ENCODE results near the gene MICALL1. TPM values are rescaled to one million over a fixed set of nuclear protein-coding genes. Genes with fewer than 3 reads are reported as not detected.
"Not testable (repeated sequence)": the region's sequence is repeated elsewhere in the genome, so short reads cannot be mapped to it uniquely, and the experiment has no call there.

Gene MICALL1
- polyA plus RNA-seq, 4 donors, result 27.4 to 29.8 (median 28.1) TPM

- no peak for DNase-seq (ENCODE audit: low read depth in 4 of 4, low spot score in 3 of 4)
Measured at GRCh38 chr22:37926771-37927636, 20.9 kb downstream of the MICALL1 start.

- DNase-seq (ENCODE audit: low read depth in 4 of 4, low spot score in 3 of 4), result no peak
Measured at GRCh38 chr22:37927637-37927936, 21.5 kb downstream of the MICALL1 start.

- DNase-seq (ENCODE audit: low read depth in 4 of 4, low spot score in 3 of 4), result no peak
Measured at GRCh38 chr22:37929390-37929789, 23.3 kb downstream of the MICALL1 start.

- no peak for DNase-seq (ENCODE audit: low read depth in 4 of 4, low spot score in 3 of 4)
Measured at GRCh38 chr22:37930270-37930951, 24.3 kb downstream of the MICALL1 start.

GRCh38 chr22:37930952-37931440 is 24.9 kb downstream of the MICALL1 start:
- DNase-seq (ENCODE audit: low read depth in 4 of 4, low spot score in 3 of 4), result no peak

- no peak for DNase-seq (ENCODE audit: low read depth in 4 of 4, low spot score in 3 of 4)
Measured at GRCh38 chr22:37931893-37932389, 25.8 kb downstream of the MICALL1 start.

GRCh38 chr22:37932401-37932800 is 26.3 kb downstream of the MICALL1 start:
- no peak for DNase-seq (ENCODE audit: low read depth in 4 of 4, low spot score in 3 of 4)

GRCh38 chr22:37932821-37933578 is 26.9 kb downstream of the MICALL1 start:
- no peak for DNase-seq (ENCODE audit: low read depth in 4 of 4, low spot score in 3 of 4)

- DNase-seq (ENCODE audit: low read depth in 4 of 4, low spot score in 3 of 4), result peak; percentile 64 to 78 (median 67)
Measured at GRCh38 chr22:37933711-37934376, 27.7 kb downstream of the MICALL1 start.

- no peak for DNase-seq (ENCODE audit: low read depth in 4 of 4, low spot score in 3 of 4)
Measured at GRCh38 chr22:37940698-37941376, 34.7 kb downstream of the MICALL1 start.

GRCh38 chr22:37942133-37942532 is 36.0 kb downstream of the MICALL1 start:
- no peak for DNase-seq (ENCODE audit: low read depth in 4 of 4, low spot score in 3 of 4)

GRCh38 chr22:37943136-37943824 is 37.2 kb downstream of the MICALL1 start:
- DNase-seq (ENCODE audit: low read depth in 4 of 4, low spot score in 3 of 4), result no peak

- DNase-seq (ENCODE audit: low read depth in 4 of 4, low spot score in 3 of 4), result no peak
Measured at GRCh38 chr22:37943825-37944198, 37.7 kb downstream of the MICALL1 start.

GRCh38 chr22:37944423-37944822 is 38.3 kb downstream of the MICALL1 start:
- not testable (repeated sequence) for DNase-seq (ENCODE audit: low read depth in 4 of 4, low spot score in 3 of 4)

- not testable (repeated sequence) for DNase-seq (ENCODE audit: low read depth in 4 of 4, low spot score in 3 of 4)
Measured at GRCh38 chr22:37947142-37947795, 41.2 kb downstream of the MICALL1 start.

GRCh38 chr22:37951305-37951704 is 45.2 kb downstream of the MICALL1 start:
- DNase-seq (ENCODE audit: low read depth in 4 of 4, low spot score in 3 of 4), result no peak

- DNase-seq (ENCODE audit: low read depth in 4 of 4, low spot score in 3 of 4), result not testable (repeated sequence)
Measured at GRCh38 chr22:37952629-37953028, 46.5 kb downstream of the MICALL1 start.

GRCh38 chr22:37953062-37953436 is 47.0 kb downstream of the MICALL1 start:
- no peak for DNase-seq (ENCODE audit: low read depth in 4 of 4, low spot score in 3 of 4)

Data from right renal pelvis (tissue), 4 donors.